H1 (cell line): ENCODE data around the gene MYL9. TPM values are rescaled to one million over a fixed set of nuclear protein-coding genes. Genes with fewer than 3 reads are reported as not detected.

Experiments
- CEBPB ChIP-seq: IDR thresholded peaks from 2 replicates; pipeline ENCODE4 v1.6.1; 2012; ENCODE audit warnings: low read depth, low read length
- CHD2 ChIP-seq: IDR thresholded peaks from 2 replicates; pipeline ENCODE4 v1.6.1; 2012; ENCODE audit warnings: low read length, improper control_type of control experiment
- GTF2F1 ChIP-seq: IDR thresholded peaks from 2 replicates; pipeline ENCODE4 v1.6.1; 2012; ENCODE audit warnings: low read depth, low read length, improper control_type of control experiment, borderline replicate concordance
- MAFK ChIP-seq: IDR thresholded peaks from 2 replicates; pipeline ENCODE4 v1.6.1; 2012; ENCODE audit warnings: low read depth, mild to moderate bottlenecking, improper control_type of control experiment, low read length
- NRF1 ChIP-seq: IDR thresholded peaks from 2 replicates; pipeline ENCODE4 v1.6.1; 2011; ENCODE audit warnings: mild to moderate bottlenecking, low read depth, low read length, improper control_type of control experiment
- RNF2 ChIP-seq: fragments of 200-900, 300-1000 bp; sonication (generic); IDR thresholded peaks from 2 replicates; pipeline ENCODE4 v1.7.1; 2016; ENCODE audit warnings: borderline replicate concordance, low read depth, mild to moderate bottlenecking, antibody characterized with exemption, low read length; ENCODE audit not compliant: poor library complexity, severe bottlenecking; ENCODE audit errors: missing control alignments
- polyA plus RNA-seq, 7 experiments: library from polyadenylated mRNA; depleted of rRNA in 3 of 7; stranded (reverse) in 5 of 7; unstranded in 2 of 7; fragments of >200 nt in 5 of 7; fragments of 200-250 nt in 2 of 7; gene quantifications; 1 replicate in 5 of 7; 2 replicates in 1 of 7; 4 replicates in 1 of 7; pipeline versions ENCODE4 v1.2.1 to v1.2.3, GENCODE V29; 2011 to 2013; ENCODE audit warnings: missing spikeins in 2 of 7, mixed read lengths in 2 of 7
- total RNA-seq: library from RNA; stranded (reverse); fragmentation: NEBNext Ultra II Directional; extraction: Animal tissue kit (Norgen Biotek cat#: 25700); gene quantifications from 2 replicates; pipeline ENCODE4 v1.2.1, GENCODE V29; 2021

MYL9 gene
- total and polyA plus RNA-seq, 2 of the 8 experiments (the other 6 are each of a cell fraction or from before 2014, with no cell fraction given): 26.8 to 193 TPM

DNA sequence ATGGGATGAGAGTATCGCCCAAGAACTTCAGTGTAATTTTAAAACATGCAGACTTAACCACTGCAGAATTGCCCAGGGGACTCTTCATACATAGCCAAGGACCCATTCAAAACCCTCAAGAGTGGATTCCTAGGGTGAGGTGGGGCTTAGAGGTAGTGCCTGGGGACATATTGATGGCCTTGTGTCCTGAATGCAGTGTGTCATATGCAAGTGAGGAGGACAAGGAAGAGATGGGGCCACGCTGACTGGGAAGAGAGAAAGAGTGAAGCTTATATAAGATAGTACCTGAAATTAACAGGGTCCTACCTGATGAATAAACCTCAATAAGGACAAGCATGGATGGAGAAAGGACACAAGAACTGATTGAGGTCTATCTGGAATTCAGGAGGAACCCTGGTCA lies 13.9 kb downstream of the MYL9 start (continued):
- TF ChIP-seq RNF2: no peak
- TF ChIP-seq GTF2F1: no peak
- TF ChIP-seq CHD2: no peak
- TF ChIP-seq CEBPB: no peak
- TF ChIP-seq MAFK: no peak
- TF ChIP-seq NRF1: no peak
